H1 (cell line): ENCODE measurements around the gene NR1H2. TPM values are rescaled to one million over a fixed set of nuclear protein-coding genes. Genes with fewer than 3 reads are reported as not detected.
A peak's percentile ranks its signal among the peaks of the same experiment; 100 is the strongest.

Source experiments
- CTCF ChIA-PET: fragments of 300-600 bp; sonication (Branson Sonifier 250); formaldehyde crosslinking; loops from one replicate; lab custom pipeline; 2021; ENCODE audit not compliant: partially characterized antibody; lab: Charles Lee
- POLR2A ChIA-PET: fragments of 300-600 bp; sonication (Branson Sonifier 250); formaldehyde crosslinking; loops from one replicate; lab custom pipeline; 2021; ENCODE audit warnings: inconsistent platforms; ENCODE audit not compliant: partially characterized antibody; lab: Charles Lee
- DNase-seq, 2 experiments: peaks; one replicate each; pipeline versions ENCODE4 v3.0.0 to v3.0.0-alpha.2; 2010 to 2022; ENCODE audit warnings: low spot score in 2 of 2, low read depth in 1 of 2, mixed read lengths in 1 of 2
- FAIRE-seq: peaks from 2 replicates; lab custom pipeline; 2011; peaks lifted over from hg19 to GRCh38; lab: Jason Lieb, UNC
- H2AFZ ChIP-seq: 2 replicates; pipeline ENCODE4 v1.8.1; 2012; ENCODE audit warnings: low read length, inconsistent platforms
- H2AK5ac ChIP-seq: 2 replicates; pipeline ENCODE4 v1.6.1; 2013; ENCODE audit warnings: low read depth, low read length
- H2BK120ac ChIP-seq: replicated peaks from 2 replicates; pipeline ENCODE3; 2013; ENCODE audit warnings: low read depth, low read length, inconsistent platforms
- H2BK12ac ChIP-seq: 2 replicates; pipeline ENCODE4 v1.6.1; 2013; ENCODE audit warnings: low read depth, low read length
- H2BK15ac ChIP-seq: 2 replicates; pipeline ENCODE4 v1.6.1; 2013; ENCODE audit warnings: low read length
- H2BK20ac ChIP-seq: 2 replicates; pipeline ENCODE4 v1.6.1; 2013; ENCODE audit warnings: low read length
- H2BK5ac ChIP-seq: 2 replicates; pipeline ENCODE4 v1.6.1; 2013; ENCODE audit warnings: low read depth, low read length
- H3K14ac ChIP-seq: 2 replicates; pipeline ENCODE4 v1.6.1; 2013; ENCODE audit warnings: inconsistent platforms; ENCODE audit not compliant: insufficient read length
- H3K18ac ChIP-seq: 2 replicates; pipeline ENCODE4 v1.6.1; 2013; ENCODE audit warnings: low read length; ENCODE audit errors: extremely low read depth
- H3K23ac ChIP-seq: 2 replicates; pipeline ENCODE4 v1.6.1; 2013; ENCODE audit warnings: inconsistent platforms; ENCODE audit not compliant: insufficient read length
- H3K23me2 ChIP-seq: 2 replicates; pipeline ENCODE4 v1.6.1; 2013; ENCODE audit warnings: low read depth, low read length
- H3K27ac ChIP-seq: 2 replicates; pipeline ENCODE4 v1.6.1; 2011; ENCODE audit warnings: low read depth, low read length, inconsistent platforms
- H3K27me3 ChIP-seq, 4 experiments: replicated peaks in 1 of 4; 1 replicate in 1 of 4; 2 replicates in 3 of 4; pipeline versions ENCODE4 v1.6.1 to v1.8.1; 2011 to 2013; ENCODE audit warnings: low read length in 3 of 4, mild to moderate bottlenecking in 3 of 4, inconsistent platforms in 2 of 4, mixed read lengths in 2 of 4, moderate library complexity in 1 of 4; ENCODE audit not compliant: control insufficient read depth in 3 of 4, insufficient read depth in 3 of 4; ENCODE audit errors: extremely low read depth in 1 of 4
- H3K36me3 ChIP-seq, 4 experiments: 2 replicates each; pipeline versions ENCODE4 v1.6.1 to v1.8.1; 2011 to 2013; ENCODE audit warnings: mild to moderate bottlenecking in 4 of 4, low read length in 3 of 4, moderate library complexity in 2 of 4, control low read depth in 1 of 4, inconsistent platforms in 1 of 4; ENCODE audit not compliant: insufficient read depth in 4 of 4, control insufficient read depth in 2 of 4
- H3K4ac ChIP-seq: replicated peaks from 2 replicates; pipeline ENCODE3; 2013; ENCODE audit warnings: low read length, low read depth, mixed read lengths, inconsistent platforms; ENCODE audit not compliant: insufficient read length
- H3K4me1 ChIP-seq, 4 experiments: replicated peaks in 1 of 4; 1 replicate in 1 of 4; 2 replicates in 3 of 4; pipeline versions ENCODE4 v1.6.1 to v1.8.1; 2011 to 2013; ENCODE audit warnings: low read length in 3 of 4, inconsistent platforms in 2 of 4, mixed read lengths in 1 of 4; ENCODE audit not compliant: insufficient read depth in 4 of 4, control insufficient read depth in 3 of 4
- H3K4me2 ChIP-seq, 2 experiments: 2 replicates each; pipeline versions ENCODE4 v1.6.1 to v1.8.1; 2011 to 2013; ENCODE audit warnings: low read depth in 2 of 2, low read length in 2 of 2, control low read depth in 1 of 2, inconsistent platforms in 1 of 2, mild to moderate bottlenecking in 1 of 2; ENCODE audit not compliant: insufficient read depth in 1 of 2
- H3K4me3 ChIP-seq, 4 experiments: fragments of 200-600, 300-600 bp in 1 of 4; sonication (generic), shearing (Covaris generic), sonication (Bioruptor Twin) in 1 of 4; 2 replicates each; pipeline versions ENCODE4 v1.5.1 to v1.8.1; 2011 to 2016; ENCODE audit warnings: low read length in 4 of 4, low read depth in 3 of 4, control low read depth in 2 of 4, inconsistent platforms in 2 of 4, mild to moderate bottlenecking in 2 of 4, mixed read lengths in 1 of 4, moderate library complexity in 1 of 4; ENCODE audit not compliant: insufficient read depth in 2 of 4; ENCODE audit errors: extremely low read depth in 1 of 4
- H3K56ac ChIP-seq: replicated peaks from 2 replicates; pipeline ENCODE3; 2013; ENCODE audit warnings: low read depth, mild to moderate bottlenecking, mixed read lengths, low read length, inconsistent platforms; ENCODE audit not compliant: insufficient read length
- H3K79me1 ChIP-seq: 2 replicates; pipeline ENCODE4 v1.6.1; 2013; ENCODE audit warnings: low read depth, low read length, control low read depth
- H3K79me2 ChIP-seq, 2 experiments: 2 replicates each; pipeline versions ENCODE4 v1.6.1 to v1.8.1; 2012 to 2013; ENCODE audit warnings: low read length in 2 of 2, mild to moderate bottlenecking in 2 of 2, inconsistent platforms in 1 of 2; ENCODE audit not compliant: insufficient read depth in 2 of 2, control insufficient read depth in 1 of 2
- H3K9ac ChIP-seq, 4 experiments: replicated peaks in 1 of 4; 1 replicate in 1 of 4; 2 replicates in 3 of 4; pipeline versions ENCODE4 v1.6.1 to v1.8.1; 2011 to 2013; ENCODE audit warnings: low read depth in 3 of 4, low read length in 3 of 4, control low read depth in 2 of 4, mild to moderate bottlenecking in 2 of 4, moderate library complexity in 2 of 4, inconsistent platforms in 1 of 4; ENCODE audit errors: extremely low read depth in 1 of 4
- H3K9me3 ChIP-seq, 2 experiments: 2 replicates each; pipeline versions ENCODE4 v1.6.1 to v1.8.1; 2012 to 2013; ENCODE audit warnings: mild to moderate bottlenecking in 2 of 2, moderate library complexity in 2 of 2, control low read depth in 1 of 2, inconsistent platforms in 1 of 2, low read depth in 1 of 2, low read length in 1 of 2, mixed read lengths in 1 of 2; ENCODE audit not compliant: insufficient read depth in 2 of 2
- H4K20me1 ChIP-seq, 2 experiments: replicated peaks in 1 of 2; 2 replicates each; pipeline versions ENCODE3 to v1.8.1; 2011 to 2013; ENCODE audit warnings: inconsistent platforms in 2 of 2, low read length in 2 of 2, mild to moderate bottlenecking in 1 of 2; ENCODE audit not compliant: insufficient read depth in 2 of 2, control insufficient read depth in 1 of 2
- H4K5ac ChIP-seq: 2 replicates; pipeline ENCODE4 v1.6.1; 2013; ENCODE audit warnings: low read length, low read depth, mixed read lengths, inconsistent platforms; ENCODE audit not compliant: insufficient read length
- H4K8ac ChIP-seq: 2 replicates; pipeline ENCODE4 v1.8.0; 2013; ENCODE audit warnings: mild to moderate bottlenecking, moderate library complexity, low read length, inconsistent platforms; ENCODE audit not compliant: insufficient read depth; ENCODE audit errors: extremely low read depth
- H4K91ac ChIP-seq: replicated peaks from 2 replicates; pipeline ENCODE3; 2013; ENCODE audit warnings: low read length, mixed read lengths, inconsistent platforms; ENCODE audit not compliant: insufficient read length
- EP300 ChIP-seq, 2 experiments: IDR thresholded peaks; 1 replicate in 1 of 2; 2 replicates in 1 of 2; pipeline ENCODE4 v1.6.1; 2011 to 2012; ENCODE audit warnings: low read depth in 2 of 2, low read length in 2 of 2, mild to moderate bottlenecking in 2 of 2, borderline replicate concordance in 1 of 2, inconsistent platforms in 1 of 2, moderate library complexity in 1 of 2
- KDM1A ChIP-seq: fragments of 200-600, 300-600 bp; sonication (generic); IDR thresholded peaks from 2 replicates; pipeline ENCODE4 v1.7.1; 2016; ENCODE audit warnings: mild to moderate bottlenecking, low read length, borderline replicate concordance
- PHF8 ChIP-seq: fragments of 200-600 bp; sonication (generic); conservative IDR thresholded peaks from 2 replicates; pipeline ENCODE4 v1.7.1; 2012; ENCODE audit warnings: low read depth, mild to moderate bottlenecking, inconsistent platforms, low read length, moderate library complexity
- SAP30 ChIP-seq: fragments of 300-600 bp; sonication (generic); IDR thresholded peaks from 2 replicates; pipeline ENCODE4 v1.7.1; 2012; ENCODE audit warnings: low read length, moderate library complexity, mild to moderate bottlenecking, inconsistent platforms; ENCODE audit not compliant: insufficient read depth, insufficient replicate concordance
- WGBS, 2 experiments: shearing (Covaris generic) in 1 of 2; methylation state at CpG; one replicate each; pipeline versions ENCODE4 v1.1.6 to v1.1.7; 2013 to 2015; ENCODE audit warnings: low lambda C conversion rate in 2 of 2, mixed read lengths in 2 of 2, inconsistent platforms in 1 of 2, low coverage in 1 of 2, missing lambda C conversion rate in 1 of 2; ENCODE audit not compliant: insufficient replicate concordance in 2 of 2, insufficient coverage in 1 of 2, insufficient read length in 1 of 2; ENCODE audit errors: extremely low coverage in 1 of 2, missing lambda C conversion rate in 1 of 2; 5-methylcytosine and 5-hydroxymethylcytosine counted together
- polyA plus RNA-seq, 7 experiments: library from polyadenylated mRNA; depleted of rRNA in 3 of 7; stranded (reverse) in 5 of 7; unstranded in 2 of 7; fragments of >200 nt in 5 of 7; fragments of 200-250 nt in 2 of 7; gene quantifications; 1 replicate in 5 of 7; 2 replicates in 1 of 7; 4 replicates in 1 of 7; pipeline versions ENCODE4 v1.2.1 to v1.2.3, GENCODE V29; 2011 to 2013; ENCODE audit warnings: missing spikeins in 2 of 7, mixed read lengths in 2 of 7
- total RNA-seq: library from RNA; stranded (reverse); fragmentation: NEBNext Ultra II Directional; extraction: Animal tissue kit (Norgen Biotek cat#: 25700); gene quantifications from 2 replicates; pipeline ENCODE4 v1.2.1, GENCODE V29; 2021

NR1H2 gene
- total and polyA plus RNA-seq, 2 of the 8 experiments (the other 6 are each of a cell fraction or from before 2014, with no cell fraction given) = 40.3 to 47.5 TPM

DNA sequence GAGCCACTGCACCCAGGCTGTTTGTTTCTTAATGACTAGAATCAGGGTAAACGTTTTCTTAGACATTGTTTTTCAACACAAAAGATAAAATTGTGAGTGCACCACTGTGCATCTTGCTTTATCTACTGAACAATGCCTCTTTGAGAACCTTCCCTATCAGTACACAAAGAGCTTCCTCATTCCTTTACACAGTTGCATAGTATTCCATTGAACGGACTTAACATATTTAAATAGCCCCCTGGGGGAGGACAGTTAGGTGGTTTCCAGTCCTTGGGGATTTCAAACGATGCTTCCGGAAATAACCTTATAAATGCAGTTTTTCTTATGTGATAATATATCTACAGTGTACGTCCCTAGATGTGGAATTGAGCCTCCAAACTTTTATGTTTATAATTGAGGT, 16.5 kb downstream of the NR1H2 start:
- Histone ChIP-seq H2BK12ac (no peak overlapping the region), H3K9ac (no peak overlapping the region), H3K18ac (no peak overlapping the region), H2BK20ac (no peak overlapping the region), H3K4me1 (no peaks in the 10 kb centered on the region), H3K4me2 (no peak overlapping the region), H2BK5ac (no peak overlapping the region), H4K91ac (no peak overlapping the region), H3K79me1 (peaks cover 6% of the 10 kb centered on the region), H3K9me3 (peaks cover 4 to 14% of the 10 kb centered on the region in 2 experiments; a peak in 2 of 4 replicates), H3K56ac (no peak overlapping the region), H3K36me3 (peaks cover under 1 to 25% (median 9%) of the 10 kb centered on the region in 4 experiments; a peak in 6 of 8 replicates), H4K5ac (no peak overlapping the region), H4K20me1 (peaks cover under 1 to 2% of the 10 kb centered on the region in 2 experiments), H3K27ac (no peak overlapping the region), H2AFZ (no peak overlapping the region), H3K4ac (no peak overlapping the region), H3K79me2 (peaks cover 0 to 44% of the 10 kb centered on the region in 2 experiments; a peak in 3 of 4 replicates), H3K23ac (no peak overlapping the region), H2AK5ac (no peak overlapping the region), H2BK120ac (no peak overlapping the region), H4K8ac (no peak overlapping the region), H3K27me3 (no peaks in the 10 kb centered on the region), H3K4me3 (no peak overlapping the region), H3K23me2 (no peaks in the 10 kb centered on the region), H2BK15ac (no peak overlapping the region), H3K14ac (no peak overlapping the region)
- CTCF ChIA-PET = interaction anchor here (1.0 kb wide), 1 partner anchor 19 kb away, joined by 3 read pairs; no protein-coding TSS in a partner anchor
- no peak for TF ChIP-seq SAP30
- TF ChIP-seq KDM1A = peak; percentile 23; the same call in 1 of the 2 replicates
- TF ChIP-seq PHF8 = no peak
- TF ChIP-seq EP300 (IDR thresholded peaks at IDR 0.05; ENCODE audit: borderline replicate concordance in 1 of 2, low read depth in 2 of 2, low read length in 2 of 2) = no peak
- WGBS, 2 experiments = 90% methylated on average over 5 of the region's 5 CpGs; no CpG with 5 or more reads in 1 of the 2 experiments
- POLR2A ChIA-PET = interaction anchor here (1.1 to 2.3 kb wide), 2 partner anchors 8 to 17 kb away, joined by 3 to 11 read pairs; partner anchors contain the start of gene POLD1
- FAIRE-seq = no peak
- DNase-seq = no peak
